ENCODE results near the gene PPP1R14C. TPM values are rescaled to one million over a fixed set of nuclear protein-coding genes. Genes with fewer than 3 reads are reported as not detected.

The PPP1R14C gene
- total and polyA plus RNA-seq, 10 of the 15 experiments (the other 5 are each of a cell fraction or from before 2014, with no cell fraction given) = 0.07 to 1.6 (median 0.13) TPM; not detected in 4

GRCh38 chr6:150140236-150140969 is 2.4 kb upstream of the PPP1R14C start (continued):
- TF ChIP-seq NR2C2 (IDR thresholded peaks at IDR 0.05; ENCODE audit: borderline replicate concordance, control insufficient read depth, insufficient read length, low read depth) (no peak), ZBED1 (IDR thresholded peaks at IDR 0.05; ENCODE audit: borderline replicate concordance) (no peak), ZNF207 (IDR thresholded peaks at IDR 0.05; ENCODE audit: borderline replicate concordance) (no peak), MEF2B (IDR thresholded peaks at IDR 0.05; ENCODE audit: partially characterized antibody, poor library complexity, severe bottlenecking) (no peak), MEF2A (IDR thresholded peaks at IDR 0.05; ENCODE audit: insufficient read depth, low read depth, low read length) (no peak)

DNA sequence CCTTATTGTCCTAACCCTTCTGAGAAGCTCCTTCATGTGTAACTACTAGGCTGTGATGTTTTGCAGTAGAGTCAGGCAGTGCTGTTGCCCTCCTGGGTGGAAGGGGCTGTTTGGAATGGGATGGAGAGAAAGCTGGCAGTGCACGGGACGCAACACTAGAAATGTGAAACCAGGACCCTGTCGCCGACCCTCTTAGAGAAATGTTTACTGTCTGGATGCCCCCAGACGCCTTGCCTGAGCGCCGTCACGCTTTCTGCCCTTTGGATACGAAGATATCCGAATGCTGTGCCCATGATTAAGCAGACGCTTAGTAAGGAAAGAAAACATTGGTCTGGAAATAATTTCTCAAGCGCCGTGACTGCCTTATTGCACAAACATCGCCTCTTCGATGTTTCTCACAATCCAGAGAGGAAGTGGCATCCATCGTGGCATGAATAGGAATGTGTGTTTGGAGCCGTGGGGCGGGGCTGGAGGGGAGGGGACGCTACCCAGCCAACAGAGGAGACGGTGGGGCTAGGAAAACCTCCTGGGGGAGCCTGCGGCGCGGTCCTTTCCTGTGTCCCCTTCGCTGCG is 661 bp upstream of the PPP1R14C start:
- H3K36me3 ChIP-seq (ENCODE audit: control insufficient read depth in 2 of 2, insufficient read depth in 2 of 2, low read length in 1 of 2) = no peaks in the 10 kb centered on the region
- ATAC-seq (no peak), FAIRE-seq (no peak), DNase-seq (ENCODE audit: low read depth, low spot score) (no peak)
- H2AFZ ChIP-seq (ENCODE audit: control insufficient read depth, low read depth, low read length) = no peak overlapping the region
- H3K4me2 ChIP-seq (ENCODE audit: control insufficient read depth, insufficient read depth) = no peak overlapping the region
- H3K27me3 ChIP-seq (replicated peaks in 1 of 2; ENCODE audit: control insufficient read depth in 2 of 2, insufficient read depth in 2 of 2, low read length in 1 of 2) = peaks cover 3 to 20% of the 10 kb centered on the region in 2 experiments
- ChIA-PET CTCF (no interaction called here), RAD21 (ENCODE audit: unreplicated experiment) (no interaction called here), SMC1A (ENCODE audit: uncharacterized antibody, unreplicated experiment) (no interaction called here), POLR2A (no interaction called here)
- H3K27ac ChIP-seq (ENCODE audit: control insufficient read depth, insufficient read depth) = no peak overlapping the region
- 9% methylated on average over 25 of the region's 25 CpGs for WGBS (ENCODE audit: insufficient coverage, insufficient replicate concordance, low lambda C conversion rate, missing lambda C conversion rate)
- H3K4me3 ChIP-seq = no peak overlapping the region
- H3K9ac ChIP-seq (ENCODE audit: control insufficient read depth, insufficient read depth, low read length) = no peak overlapping the region
- H3K4me1 ChIP-seq (ENCODE audit: control insufficient read depth, insufficient read depth, low read length) = peaks cover 3% of the 10 kb centered on the region; the same call in 1 of the 2 replicates
- no peaks in the 10 kb centered on the region; the same call in 2 of the 3 replicates for H3K9me3 ChIP-seq (replicated peaks; ENCODE audit: control insufficient read depth, insufficient read depth, low read length)
- no peaks in the 10 kb centered on the region for H3K79me2 ChIP-seq (ENCODE audit: control insufficient read depth, insufficient read depth, low read length)
- intact Hi-C loops (cut with micrococcal nuclease; ENCODE audit: unreplicated experiment) = loop anchor here (5.0 kb wide), 1 partner anchor 60 kb away; no protein-coding TSS in a partner anchor
- BruUV-seq (replicated peaks) = no TSS peak
- in situ Hi-C loops (cut with MboI) = no loop called here
- no peaks in the 10 kb centered on the region for H4K20me1 ChIP-seq (ENCODE audit: control insufficient read depth, insufficient read depth)
- TF ChIP-seq SMC3 (IDR thresholded peaks at IDR 0.05; ENCODE audit: borderline replicate concordance, low read length) (no peak), RB1 (IDR thresholded peaks at IDR 0.05; ENCODE audit: borderline replicate concordance) (no peak), NBN (IDR thresholded peaks at IDR 0.05) (no peak), MTA2 (IDR thresholded peaks at IDR 0.05; ENCODE audit: low read depth) (no peak), SREBF2 (IDR thresholded peaks at IDR 0.05; ENCODE audit: low read length) (no peak), ZNF24 (IDR thresholded peaks at IDR 0.05) (no peak), FOXM1 (IDR thresholded peaks at IDR 0.05; ENCODE audit: low read depth, low read length) (no peak), MEF2A (IDR thresholded peaks at IDR 0.05; ENCODE audit: insufficient read depth, low read depth, low read length) (no peak), RBBP5 (conservative IDR thresholded peaks at IDR 0.05) (no peak), MXI1 (IDR thresholded peaks at IDR 0.05; ENCODE audit: low read depth, low read length) (no peak), CBFB (IDR thresholded peaks at IDR 0.05; ENCODE audit: low read depth) (no peak), SMAD1 (IDR thresholded peaks at IDR 0.05; ENCODE audit: low read depth, partially characterized antibody) (no peak), BRCA1 (IDR thresholded peaks at IDR 0.05; ENCODE audit: low read depth, low read length) (no peak), KLF5 (IDR thresholded peaks at IDR 0.05; ENCODE audit: partially characterized antibody) (no peak), FOXK2 (IDR thresholded peaks at IDR 0.05) (no peak)
- TF ChIP-seq, protein P1, sequence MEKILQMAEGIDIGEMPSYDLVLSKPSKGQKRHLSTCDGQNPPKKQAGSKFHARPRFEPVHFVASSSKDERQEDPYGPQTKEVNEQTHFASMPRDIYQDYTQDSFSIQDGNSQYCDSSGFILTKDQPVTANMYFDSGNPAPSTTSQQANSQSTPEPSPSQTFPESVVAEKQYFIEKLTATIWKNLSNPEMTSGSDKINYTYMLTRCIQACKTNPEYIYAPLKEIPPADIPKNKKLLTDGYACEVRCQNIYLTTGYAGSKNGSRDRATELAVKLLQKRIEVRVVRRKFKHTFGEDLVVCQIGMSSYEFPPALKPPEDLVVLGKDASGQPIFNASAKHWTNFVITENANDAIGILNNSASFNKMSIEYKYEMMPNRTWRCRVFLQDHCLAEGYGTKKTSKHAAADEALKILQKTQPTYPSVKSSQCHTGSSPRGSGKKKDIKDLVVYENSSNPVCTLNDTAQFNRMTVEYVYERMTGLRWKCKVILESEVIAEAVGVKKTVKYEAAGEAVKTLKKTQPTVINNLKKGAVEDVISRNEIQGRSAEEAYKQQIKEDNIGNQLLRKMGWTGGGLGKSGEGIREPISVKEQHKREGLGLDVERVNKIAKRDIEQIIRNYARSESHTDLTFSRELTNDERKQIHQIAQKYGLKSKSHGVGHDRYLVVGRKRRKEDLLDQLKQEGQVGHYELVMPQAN (conservative IDR thresholded peaks at IDR 0.05) = no peak

All from GM12878 (cell line).